OCI-LY1 (cell line): ENCODE data around the gene DCDC2.

Experiments used
- H2AFZ ChIP-seq: fragments of 200-600 bp; sonication (generic), shearing (Covaris generic); 2 replicates; pipeline ENCODE4 v1.6.0; 2014; ENCODE audit warnings: antibody characterized with exemption, mild to moderate bottlenecking, low read length
- H3F3A ChIP-seq: fragments of 200-600 bp; sonication (generic), shearing (Covaris generic); 2 replicates; pipeline ENCODE4 v1.6.0; 2014; ENCODE audit warnings: mild to moderate bottlenecking, antibody characterized with exemption, low read length, moderate library complexity; ENCODE audit not compliant: insufficient read depth
- H3K27ac ChIP-seq: fragments of 200-600 bp; sonication (generic); 2 replicates; pipeline ENCODE4 v1.5.1; 2014; ENCODE audit warnings: low read length, mixed run types, mild to moderate bottlenecking, low read depth; ENCODE audit not compliant: poor library complexity, severe bottlenecking
- H3K27me3 ChIP-seq: fragments of 200-600 bp; sonication (generic); 2 replicates; pipeline ENCODE4 v1.6.0; 2014; ENCODE audit warnings: antibody characterized with exemption, mild to moderate bottlenecking, low read length, moderate library complexity; ENCODE audit not compliant: insufficient read depth
- H3K36me3 ChIP-seq: fragments of 200-600 bp; sonication (generic); 2 replicates; pipeline ENCODE4 v1.6.1; 2014; ENCODE audit warnings: mild to moderate bottlenecking, antibody characterized with exemption, low read length, moderate library complexity, mixed read lengths; ENCODE audit not compliant: insufficient read depth
- H3K4me1 ChIP-seq: fragments of 200-600 bp; sonication (generic); 2 replicates; pipeline ENCODE4 v1.5.1; 2014; ENCODE audit warnings: mild to moderate bottlenecking, low read length, moderate library complexity; ENCODE audit not compliant: insufficient read depth, severe bottlenecking
- H3K4me2 ChIP-seq: fragments of 200-600 bp; sonication (generic), shearing (Covaris generic); 2 replicates; pipeline ENCODE4 v1.6.1; 2014; ENCODE audit warnings: low read length
- H3K4me3 ChIP-seq: fragments of 200-600 bp; sonication (generic); 2 replicates; pipeline ENCODE4 v1.5.1; 2014; ENCODE audit warnings: low read length, low read depth, mild to moderate bottlenecking, mixed read lengths; ENCODE audit not compliant: poor library complexity, severe bottlenecking
- H3K79me2 ChIP-seq: fragments of 200-600 bp; shearing (Covaris generic); 2 replicates; pipeline ENCODE4 v1.6.1; 2016; ENCODE audit warnings: mixed run types, low read length, mixed read lengths; ENCODE audit not compliant: insufficient read depth
- H3K9ac ChIP-seq: fragments of 200-600 bp; sonication (generic), shearing (Covaris generic); 2 replicates; pipeline ENCODE4 v1.6.1; 2014; ENCODE audit warnings: mild to moderate bottlenecking, low read length, mixed read lengths
- H3K9me2 ChIP-seq: fragments of 200-600 bp; sonication (generic), shearing (Covaris generic); 2 replicates; pipeline ENCODE4 v1.6.1; 2014; ENCODE audit warnings: low read depth, mild to moderate bottlenecking, low read length, mixed read lengths
- H3K9me3 ChIP-seq: fragments of 200-600 bp; shearing (Covaris generic); 2 replicates; pipeline ENCODE4 v1.6.1; 2014; ENCODE audit warnings: low read length, mixed read lengths
- H4K20me1 ChIP-seq: fragments of 200-600 bp; sonication (generic), shearing (Covaris generic); 2 replicates; pipeline ENCODE4 v1.6.0; 2016; ENCODE audit warnings: mild to moderate bottlenecking, low read length; ENCODE audit not compliant: insufficient read depth
- EZH2 ChIP-seq: fragments of 200-600 bp; sonication (generic), shearing (Covaris generic); IDR thresholded peaks from 2 replicates; pipeline ENCODE4 v1.8.0; 2017; ENCODE audit warnings: borderline replicate concordance, mixed run types, mild to moderate bottlenecking, antibody characterized with exemption, low read length, moderate library complexity, mixed read lengths
- TF ChIP-seq, protein P1 (sequence below): fragments of 200-600 bp; sonication (generic), shearing (Covaris generic); IDR thresholded peaks from 2 replicates; pipeline ENCODE4 v1.5.1; 2017; ENCODE audit warnings: mild to moderate bottlenecking, antibody characterized with exemption, low read length, moderate library complexity, mixed read lengths

The DCDC2 gene

GRCh38 chr6:24397631-24398030, 39.8 kb upstream of the DCDC2 start:
- Histone ChIP-seq H3K27me3 (peaks cover 3% of the 10 kb centered on the region; the same call in 1 of the 2 replicates), H3F3A (no peaks in the 10 kb centered on the region), H3K9ac (no peak overlapping the region), H4K20me1 (no peaks in the 10 kb centered on the region), H3K27ac (no peak overlapping the region), H3K36me3 (no peaks in the 10 kb centered on the region), H3K9me2 (no peaks in the 10 kb centered on the region), H3K4me1 (peaks cover 7% of the 10 kb centered on the region), H3K4me2 (no peak overlapping the region), H3K79me2 (no peaks in the 10 kb centered on the region), H3K9me3 (peaks cover 12% of the 10 kb centered on the region), H2AFZ (no peak overlapping the region), H3K4me3 (no peak overlapping the region)
- TF ChIP-seq, protein P1, sequence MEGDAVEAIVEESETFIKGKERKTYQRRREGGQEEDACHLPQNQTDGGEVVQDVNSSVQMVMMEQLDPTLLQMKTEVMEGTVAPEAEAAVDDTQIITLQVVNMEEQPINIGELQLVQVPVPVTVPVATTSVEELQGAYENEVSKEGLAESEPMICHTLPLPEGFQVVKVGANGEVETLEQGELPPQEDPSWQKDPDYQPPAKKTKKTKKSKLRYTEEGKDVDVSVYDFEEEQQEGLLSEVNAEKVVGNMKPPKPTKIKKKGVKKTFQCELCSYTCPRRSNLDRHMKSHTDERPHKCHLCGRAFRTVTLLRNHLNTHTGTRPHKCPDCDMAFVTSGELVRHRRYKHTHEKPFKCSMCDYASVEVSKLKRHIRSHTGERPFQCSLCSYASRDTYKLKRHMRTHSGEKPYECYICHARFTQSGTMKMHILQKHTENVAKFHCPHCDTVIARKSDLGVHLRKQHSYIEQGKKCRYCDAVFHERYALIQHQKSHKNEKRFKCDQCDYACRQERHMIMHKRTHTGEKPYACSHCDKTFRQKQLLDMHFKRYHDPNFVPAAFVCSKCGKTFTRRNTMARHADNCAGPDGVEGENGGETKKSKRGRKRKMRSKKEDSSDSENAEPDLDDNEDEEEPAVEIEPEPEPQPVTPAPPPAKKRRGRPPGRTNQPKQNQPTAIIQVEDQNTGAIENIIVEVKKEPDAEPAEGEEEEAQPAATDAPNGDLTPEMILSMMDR: no peak
- no peak for TF ChIP-seq EZH2

- Histone ChIP-seq H3K4me2 (no peak overlapping the region), H3K36me3 (no peaks in the 10 kb centered on the region), H3K4me3 (no peak overlapping the region), H4K20me1 (no peaks in the 10 kb centered on the region), H3K9ac (no peak overlapping the region), H3F3A (no peaks in the 10 kb centered on the region), H3K4me1 (peaks cover 4% of the 10 kb centered on the region), H3K79me2 (no peaks in the 10 kb centered on the region), H3K9me2 (no peaks in the 10 kb centered on the region), H3K27me3 (peaks cover 3% of the 10 kb centered on the region; the same call in 1 of the 2 replicates), H2AFZ (no peak overlapping the region), H3K9me3 (peaks cover 12% of the 10 kb centered on the region), H3K27ac (no peak overlapping the region)
- no peak for TF ChIP-seq EZH2
- TF ChIP-seq, protein P1: no peak
Measured at GRCh38 chr6:24396824-24397223, 39.0 kb upstream of the DCDC2 start.

- H3K27ac ChIP-seq: no peak overlapping the region
Measured at GRCh38 chr6:24394780-24395437, 37.0 kb upstream of the DCDC2 start.

More at GRCh38 chr6:24394780-24395437, 37.0 kb upstream of the DCDC2 start:
- Histone ChIP-seq H3F3A (no peaks in the 10 kb centered on the region), H4K20me1 (no peaks in the 10 kb centered on the region), H3K4me2 (no peak overlapping the region), H3K4me3 (no peak overlapping the region), H3K27me3 (peaks cover 3% of the 10 kb centered on the region; the same call in 1 of the 2 replicates), H3K79me2 (no peaks in the 10 kb centered on the region), H3K9ac (no peak overlapping the region), H2AFZ (no peak overlapping the region), H3K4me1 (peaks cover 11% of the 10 kb centered on the region), H3K9me3 (peaks cover 12% of the 10 kb centered on the region), H3K36me3 (no peaks in the 10 kb centered on the region), H3K9me2 (no peaks in the 10 kb centered on the region)
- no peak for TF ChIP-seq EZH2
- TF ChIP-seq, protein P1: no peak
